GM12874 (cell line): ENCODE results near the gene UROD.

Experiments
- TF ChIP-seq, protein P1 (sequence below): IDR thresholded peaks from 2 replicates; pipeline ENCODE4 v1.5.1; 2011; ENCODE audit warnings: low read depth, mild to moderate bottlenecking, control low read depth, low read length, moderate library complexity; ENCODE audit not compliant: insufficient read depth

UROD gene

DNA sequence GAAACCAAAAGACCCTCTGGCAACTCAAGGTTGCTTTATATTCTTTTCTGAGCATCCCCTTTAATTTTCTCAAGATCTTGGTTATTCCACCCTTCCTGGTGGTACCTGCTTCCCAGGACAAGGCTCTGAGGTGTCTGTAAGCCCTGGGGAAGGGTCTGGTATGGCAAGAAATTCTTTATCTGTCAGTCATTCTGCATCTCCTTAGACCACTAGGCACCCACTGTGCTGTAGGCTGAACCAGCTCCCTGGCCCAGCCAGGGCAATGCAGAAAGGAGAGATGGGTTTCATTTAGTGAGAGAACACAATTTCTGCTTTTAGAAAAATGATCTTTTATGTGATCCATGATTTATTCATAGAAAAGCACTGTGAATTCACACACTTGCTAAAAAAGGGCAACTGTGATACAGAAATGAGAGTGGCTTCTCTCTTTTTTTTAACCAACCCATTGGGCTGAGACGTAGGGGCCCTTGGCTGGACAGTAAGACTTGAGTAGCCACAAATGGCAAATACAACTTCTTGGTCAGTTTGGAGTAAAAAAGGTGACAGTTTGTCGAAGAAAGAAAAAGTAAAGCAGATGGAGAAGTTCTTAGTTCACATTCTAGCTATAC, 4.1 kb downstream of the UROD start:
- TF ChIP-seq, protein P1, sequence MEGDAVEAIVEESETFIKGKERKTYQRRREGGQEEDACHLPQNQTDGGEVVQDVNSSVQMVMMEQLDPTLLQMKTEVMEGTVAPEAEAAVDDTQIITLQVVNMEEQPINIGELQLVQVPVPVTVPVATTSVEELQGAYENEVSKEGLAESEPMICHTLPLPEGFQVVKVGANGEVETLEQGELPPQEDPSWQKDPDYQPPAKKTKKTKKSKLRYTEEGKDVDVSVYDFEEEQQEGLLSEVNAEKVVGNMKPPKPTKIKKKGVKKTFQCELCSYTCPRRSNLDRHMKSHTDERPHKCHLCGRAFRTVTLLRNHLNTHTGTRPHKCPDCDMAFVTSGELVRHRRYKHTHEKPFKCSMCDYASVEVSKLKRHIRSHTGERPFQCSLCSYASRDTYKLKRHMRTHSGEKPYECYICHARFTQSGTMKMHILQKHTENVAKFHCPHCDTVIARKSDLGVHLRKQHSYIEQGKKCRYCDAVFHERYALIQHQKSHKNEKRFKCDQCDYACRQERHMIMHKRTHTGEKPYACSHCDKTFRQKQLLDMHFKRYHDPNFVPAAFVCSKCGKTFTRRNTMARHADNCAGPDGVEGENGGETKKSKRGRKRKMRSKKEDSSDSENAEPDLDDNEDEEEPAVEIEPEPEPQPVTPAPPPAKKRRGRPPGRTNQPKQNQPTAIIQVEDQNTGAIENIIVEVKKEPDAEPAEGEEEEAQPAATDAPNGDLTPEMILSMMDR = no peak

DNA sequence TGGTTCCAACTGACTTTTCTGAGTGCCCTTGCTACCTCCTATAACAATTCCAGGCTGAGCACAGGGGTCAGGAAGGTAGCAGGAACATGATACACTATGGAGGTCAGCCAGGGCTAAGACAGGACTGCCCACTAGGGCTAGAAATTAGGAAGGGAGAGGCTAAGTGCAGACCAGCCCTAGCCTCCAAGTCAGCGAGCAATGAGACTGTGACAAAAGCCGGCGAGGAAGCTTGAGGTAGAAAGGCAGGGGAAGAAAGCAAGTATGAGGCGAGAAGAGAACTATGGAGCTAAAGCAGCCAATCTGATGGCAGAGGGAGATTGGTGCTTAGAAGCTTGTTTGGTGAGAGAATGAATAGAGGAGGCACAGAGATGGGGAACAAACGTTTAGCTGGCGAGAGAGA, 4.7 kb downstream of the UROD start:
- TF ChIP-seq, protein P1 = no peak

DNA sequence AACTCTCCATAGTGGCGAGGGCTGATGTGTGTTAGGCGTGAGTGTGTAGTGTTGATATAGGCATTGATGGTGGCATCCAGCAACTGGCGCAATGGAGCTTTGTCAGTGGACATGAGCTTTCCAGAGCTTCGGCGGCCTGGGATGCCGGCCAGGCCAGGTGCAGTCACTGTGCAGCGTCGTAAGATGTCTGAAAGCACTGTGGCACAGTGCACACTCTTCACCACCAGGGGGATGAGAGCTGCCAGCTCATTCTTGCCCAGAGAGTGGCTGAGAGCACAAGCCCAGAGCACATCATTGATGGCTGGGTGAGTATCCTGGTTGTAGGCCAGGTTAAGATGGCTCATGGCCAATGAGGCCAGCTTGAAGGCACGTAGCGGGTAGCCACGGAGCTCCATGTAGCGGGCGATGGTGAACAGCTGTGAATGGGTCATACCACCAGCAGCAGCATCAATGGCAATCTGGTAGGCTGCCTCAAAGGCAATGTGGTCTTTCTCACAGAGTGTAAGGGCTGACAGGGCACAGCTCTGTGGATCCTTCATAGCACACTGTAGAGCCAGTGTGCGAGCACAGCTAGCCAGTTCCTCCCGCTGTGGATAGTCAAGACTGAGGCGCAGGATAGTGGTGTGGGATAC, 6.7 kb downstream of the UROD start:
- TF ChIP-seq, protein P1 = peak; percentile 86

DNA sequence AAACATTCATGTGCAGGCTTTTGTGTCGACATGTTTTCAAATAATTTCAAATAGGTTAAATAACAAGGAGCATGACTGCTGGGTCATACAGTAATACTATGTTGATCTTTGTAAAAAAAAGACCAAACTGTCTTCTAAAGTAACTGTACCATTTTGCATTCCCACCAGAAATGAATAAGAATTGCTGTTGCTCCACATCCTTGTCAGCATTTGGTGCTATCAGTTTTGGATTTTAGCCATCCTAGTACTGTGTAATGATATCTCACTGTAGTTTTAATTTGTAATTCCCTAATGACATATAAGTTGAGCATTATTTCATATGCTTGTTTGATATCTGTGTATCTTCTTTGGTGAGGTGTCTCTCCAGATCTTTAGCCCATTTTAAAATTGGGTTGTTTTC, 11.6 kb downstream of the UROD start:
- TF ChIP-seq, protein P1 = no peak

DNA sequence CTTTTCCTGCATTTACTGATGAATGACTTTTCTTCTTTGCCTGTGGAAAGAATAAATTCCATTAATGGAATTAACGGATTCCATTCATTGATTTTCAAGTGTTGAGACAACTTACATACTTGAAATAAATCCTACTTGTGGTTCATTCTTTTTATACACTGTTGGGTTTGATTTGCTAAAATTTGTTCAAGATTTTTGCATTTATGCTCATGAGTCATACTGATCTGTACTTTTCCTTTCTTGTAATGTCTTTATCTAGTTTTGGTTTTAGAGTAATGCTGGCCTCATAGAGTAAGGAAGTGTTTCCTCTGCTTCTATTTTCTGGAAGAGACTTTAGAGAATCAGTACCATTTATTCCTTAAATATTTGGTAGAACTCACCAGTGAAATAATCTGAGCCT, 14.4 kb downstream of the UROD start:
- TF ChIP-seq, protein P1 = no peak

DNA sequence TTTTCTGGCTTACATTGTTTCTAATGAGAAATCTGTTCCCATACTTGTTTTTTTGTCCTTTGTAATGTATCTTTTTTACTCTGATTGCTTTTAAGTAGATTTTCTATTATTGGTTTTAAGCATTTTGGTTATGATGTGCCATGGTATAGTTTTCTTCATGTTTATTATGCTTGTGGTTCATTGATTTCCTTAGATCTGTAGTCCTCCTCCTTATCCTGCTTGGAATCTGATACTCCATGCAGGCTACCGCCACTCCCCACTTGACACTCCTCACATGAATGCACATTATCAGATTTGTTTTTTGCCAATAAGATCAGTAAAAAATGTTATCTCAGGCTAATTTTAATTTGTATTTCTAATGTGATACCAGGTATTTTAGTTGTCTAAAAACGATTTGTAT, 20.8 kb downstream of the UROD start:
- TF ChIP-seq, protein P1 = no peak

DNA sequence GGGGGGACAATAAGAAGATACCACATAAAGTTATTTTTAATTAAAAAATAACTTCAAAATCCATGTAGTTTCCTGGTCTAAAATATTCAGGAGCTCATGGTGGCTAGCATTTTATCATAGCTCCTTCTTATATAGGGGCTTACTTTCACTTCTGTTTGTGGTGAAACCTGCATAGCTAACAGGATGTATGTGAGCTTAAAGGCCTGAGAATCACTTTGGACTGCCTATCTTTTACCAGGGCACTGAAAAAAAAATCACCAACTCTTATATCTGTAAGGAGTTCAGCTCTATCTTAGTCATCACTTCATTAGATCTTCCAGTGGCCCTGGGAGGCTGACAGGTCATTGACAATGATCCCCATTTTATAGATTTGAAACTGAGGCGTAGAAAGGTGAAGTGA, 21.3 kb downstream of the UROD start:
- TF ChIP-seq, protein P1 = no peak
